MM.1S (cell line): ENCODE data around the gene HVCN1.

Experiments
- DNase-seq: peaks from one replicate; pipeline ENCODE4 v3.0.0-alpha.2; 2015
- H2AFZ ChIP-seq: fragments of 300-600 bp; sonication (generic); 2 replicates; pipeline ENCODE4 v1.6.0; 2016; ENCODE audit warnings: antibody characterized with exemption, low read length
- H3F3A ChIP-seq: fragments of 300-600 bp; sonication (generic); 2 replicates; pipeline ENCODE4 v1.6.1; 2016; ENCODE audit warnings: mild to moderate bottlenecking, antibody characterized with exemption, low read length, moderate library complexity, mixed read lengths; ENCODE audit not compliant: insufficient read depth
- H3K27ac ChIP-seq: fragments of 300-600 bp; sonication (generic); 2 replicates; pipeline ENCODE4 v1.5.1; 2016; ENCODE audit warnings: mild to moderate bottlenecking, low read length
- H3K27me3 ChIP-seq: fragments of 300-600 bp; sonication (generic); replicated peaks from 2 replicates; pipeline ENCODE4 v1.6.0; 2016; ENCODE audit warnings: low read length; ENCODE audit not compliant: insufficient read depth
- H3K36me3 ChIP-seq: fragments of 300-600 bp; sonication (generic); replicated peaks from 2 replicates; pipeline ENCODE4 v1.6.1; 2016; ENCODE audit warnings: mild to moderate bottlenecking, low read length, mixed read lengths; ENCODE audit not compliant: insufficient read depth
- H3K4me1 ChIP-seq: fragments of 300-600 bp; sonication (generic); 2 replicates; pipeline ENCODE4 v1.6.1; 2016; ENCODE audit warnings: low read length, mixed read lengths
- H3K4me2 ChIP-seq: fragments of 300-600 bp; sonication (generic); 2 replicates; pipeline ENCODE4 v1.6.0; 2016; ENCODE audit warnings: low read depth, low read length
- H3K4me3 ChIP-seq: fragments of 300-600 bp; sonication (generic); 2 replicates; pipeline ENCODE4 v1.5.1; 2016; ENCODE audit warnings: low read length, mixed read lengths
- H3K79me2 ChIP-seq: fragments of 300-600 bp; sonication (generic); 2 replicates; pipeline ENCODE4 v1.6.1; 2016; ENCODE audit warnings: mixed run types, low read length, mixed read lengths
- H3K9ac ChIP-seq: fragments of 300-600 bp; sonication (generic); 2 replicates; pipeline ENCODE4 v1.6.1; 2016; ENCODE audit warnings: low read length, mixed read lengths
- H3K9me2 ChIP-seq: fragments of 300-600 bp; sonication (generic); replicated peaks from 2 replicates; pipeline ENCODE4 v1.6.1; 2016; ENCODE audit warnings: mild to moderate bottlenecking, low read length, mixed read lengths; ENCODE audit not compliant: insufficient read depth
- H3K9me3 ChIP-seq: fragments of 300-600 bp; sonication (generic); replicated peaks from 2 replicates; pipeline ENCODE4 v1.6.1; 2016; ENCODE audit warnings: mild to moderate bottlenecking, low read length, mixed read lengths; ENCODE audit not compliant: insufficient read depth
- H4K20me1 ChIP-seq: fragments of 300-600 bp; sonication (generic); 2 replicates; pipeline ENCODE4 v1.6.1; 2016; ENCODE audit warnings: mild to moderate bottlenecking, low read length, moderate library complexity, mixed read lengths; ENCODE audit not compliant: insufficient read depth
- EZH2 ChIP-seq: fragments of 300-600 bp; sonication (generic); optimal IDR thresholded peaks from 2 replicates; pipeline ENCODE3; 2017; ENCODE audit warnings: low read depth, mild to moderate bottlenecking, antibody characterized with exemption, low read length, mixed read lengths
- EZH2phosphoT487 ChIP-seq: fragments of 300-600 bp; sonication (generic); IDR thresholded peaks from 2 replicates; pipeline ENCODE4 v1.6.1; 2018; ENCODE audit warnings: antibody characterized with exemption, low read length
- TF ChIP-seq, protein P1 (sequence below): fragments of 300-600 bp; sonication (generic); IDR thresholded peaks from 2 replicates; pipeline ENCODE4 v1.5.1; 2016; ENCODE audit warnings: antibody characterized with exemption, low read length, mixed read lengths

The HVCN1 gene

DNA sequence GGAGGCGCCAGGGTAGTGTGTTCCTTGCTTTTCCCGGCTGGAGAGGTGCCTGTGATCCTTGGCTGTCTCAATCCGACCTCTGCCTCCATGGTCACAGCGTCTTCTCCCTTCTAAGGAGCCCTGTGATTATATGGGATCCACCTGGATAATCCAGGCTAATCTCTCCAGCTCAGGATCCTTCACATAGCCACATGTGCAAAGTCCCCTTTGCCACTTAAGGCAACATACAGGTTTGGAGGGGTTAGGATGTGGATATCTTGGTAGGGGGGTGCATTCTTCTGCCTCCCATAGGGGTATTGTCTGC lies 1.2 kb upstream of the HVCN1 start:
- Histone ChIP-seq H3K79me2 (no peaks in the 10 kb centered on the region), H3K9me3 (no peaks in the 10 kb centered on the region), H4K20me1 (no peaks in the 10 kb centered on the region), H3K27me3 (no peaks in the 10 kb centered on the region), H3K36me3 (no peaks in the 10 kb centered on the region), H3K4me3 (no peak overlapping the region), H3K4me1 (no peaks in the 10 kb centered on the region), H2AFZ (no peak overlapping the region), H3K4me2 (no peak overlapping the region), H3K9me2 (no peaks in the 10 kb centered on the region), H3K9ac (no peak overlapping the region), H3K27ac (no peak overlapping the region), H3F3A (no peaks in the 10 kb centered on the region)
- TF ChIP-seq, protein P1, sequence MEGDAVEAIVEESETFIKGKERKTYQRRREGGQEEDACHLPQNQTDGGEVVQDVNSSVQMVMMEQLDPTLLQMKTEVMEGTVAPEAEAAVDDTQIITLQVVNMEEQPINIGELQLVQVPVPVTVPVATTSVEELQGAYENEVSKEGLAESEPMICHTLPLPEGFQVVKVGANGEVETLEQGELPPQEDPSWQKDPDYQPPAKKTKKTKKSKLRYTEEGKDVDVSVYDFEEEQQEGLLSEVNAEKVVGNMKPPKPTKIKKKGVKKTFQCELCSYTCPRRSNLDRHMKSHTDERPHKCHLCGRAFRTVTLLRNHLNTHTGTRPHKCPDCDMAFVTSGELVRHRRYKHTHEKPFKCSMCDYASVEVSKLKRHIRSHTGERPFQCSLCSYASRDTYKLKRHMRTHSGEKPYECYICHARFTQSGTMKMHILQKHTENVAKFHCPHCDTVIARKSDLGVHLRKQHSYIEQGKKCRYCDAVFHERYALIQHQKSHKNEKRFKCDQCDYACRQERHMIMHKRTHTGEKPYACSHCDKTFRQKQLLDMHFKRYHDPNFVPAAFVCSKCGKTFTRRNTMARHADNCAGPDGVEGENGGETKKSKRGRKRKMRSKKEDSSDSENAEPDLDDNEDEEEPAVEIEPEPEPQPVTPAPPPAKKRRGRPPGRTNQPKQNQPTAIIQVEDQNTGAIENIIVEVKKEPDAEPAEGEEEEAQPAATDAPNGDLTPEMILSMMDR = no peak
- TF ChIP-seq EZH2phosphoT487 = no peak
- no peak for TF ChIP-seq EZH2
- no peak for DNase-seq

DNA sequence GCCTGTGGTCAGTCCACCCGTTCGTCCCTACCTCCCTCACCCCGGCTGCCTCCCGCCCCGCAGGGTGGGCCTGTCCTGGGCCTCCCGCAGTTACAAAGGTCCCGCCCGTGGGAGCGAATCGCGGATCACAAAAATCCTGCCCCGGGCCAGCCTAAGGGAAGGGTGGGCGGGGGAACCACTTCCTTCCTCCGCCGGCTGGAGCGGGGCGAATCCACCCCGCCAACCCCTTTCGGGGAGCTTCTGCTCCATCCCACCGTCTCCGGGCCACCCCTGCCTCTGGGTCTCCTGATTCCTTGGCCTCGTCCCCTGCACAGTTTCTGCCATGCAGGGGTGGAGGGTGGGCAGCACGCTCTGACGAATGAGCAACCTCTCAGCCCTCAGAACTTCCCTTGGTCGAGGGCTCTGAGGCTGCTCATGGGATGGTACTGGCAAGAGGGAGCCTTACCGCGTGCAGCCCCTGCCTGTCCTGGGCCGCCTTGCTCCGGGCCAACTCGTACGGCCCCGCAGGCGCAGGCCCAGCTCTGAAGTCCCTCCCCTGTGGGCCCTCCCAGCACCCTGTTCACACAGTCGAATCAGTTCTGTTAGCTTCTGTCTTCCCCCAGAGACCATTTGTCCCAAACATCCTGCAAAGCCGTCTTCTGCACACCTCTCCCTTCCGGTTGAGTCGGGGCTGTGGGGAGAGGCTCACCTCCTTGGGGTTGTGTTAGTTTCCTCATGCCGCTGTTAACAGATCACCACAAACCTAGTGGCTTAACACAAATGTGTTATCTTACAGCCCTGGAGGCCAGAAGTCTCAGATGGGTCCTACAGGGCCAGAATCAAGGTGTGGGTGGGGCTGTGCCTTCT lies 589 bp upstream of the HVCN1 start:
- Histone ChIP-seq H3K27me3 (no peaks in the 10 kb centered on the region), H3K4me2 (no peak overlapping the region), H3K27ac (no peak overlapping the region), H3K9me3 (no peaks in the 10 kb centered on the region), H3K4me3 (no peak overlapping the region), H3K9me2 (no peaks in the 10 kb centered on the region), H3F3A (no peaks in the 10 kb centered on the region), H4K20me1 (no peaks in the 10 kb centered on the region), H2AFZ (no peak overlapping the region), H3K9ac (no peak overlapping the region), H3K36me3 (no peaks in the 10 kb centered on the region), H3K79me2 (no peaks in the 10 kb centered on the region), H3K4me1 (no peaks in the 10 kb centered on the region)
- TF ChIP-seq, protein P1 = no peak
- TF ChIP-seq EZH2phosphoT487 (no peak), EZH2 (no peak)
- DNase-seq = no peak

DNA sequence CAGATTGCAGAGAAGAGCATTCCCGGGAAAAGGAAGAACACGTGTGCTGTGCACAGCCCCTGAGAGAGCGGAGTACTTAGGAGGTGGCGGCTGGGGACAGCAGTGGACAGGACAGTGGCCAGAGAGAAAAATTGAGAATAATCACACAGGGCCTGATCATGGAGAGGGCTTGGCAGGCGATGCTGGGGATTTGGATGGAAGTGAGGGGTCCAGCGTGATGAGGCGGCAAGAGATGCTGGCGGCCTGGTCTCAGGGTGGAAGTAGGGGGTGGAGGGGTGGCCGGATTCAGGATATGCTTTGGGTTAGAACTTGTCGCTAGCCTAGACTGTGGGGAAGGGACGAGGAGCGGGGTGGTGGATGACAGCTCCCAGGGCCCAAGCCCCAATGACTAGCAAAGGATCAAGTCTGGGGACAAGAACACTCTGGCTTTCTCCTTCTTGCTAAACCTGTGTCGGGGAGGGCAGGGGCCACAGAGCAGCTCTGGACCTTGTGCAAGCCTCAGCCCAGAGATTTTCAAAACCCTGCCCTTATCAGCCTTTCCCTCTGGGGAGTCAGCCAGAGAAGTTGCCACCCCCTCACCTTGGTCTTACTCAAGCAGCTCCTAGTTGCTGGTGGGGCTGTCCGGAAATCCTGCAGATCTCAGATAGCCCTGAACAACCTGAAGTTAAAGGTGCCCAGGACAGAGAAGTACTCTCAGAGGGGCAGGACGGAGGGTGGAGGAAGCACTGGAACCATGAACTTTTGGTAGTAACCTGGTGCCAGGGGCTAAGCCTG lies 1.3 kb downstream of the HVCN1 start:
- no peaks in the 10 kb centered on the region for H3K36me3 ChIP-seq
- no peak for DNase-seq
- no peaks in the 10 kb centered on the region for H3F3A ChIP-seq
- no peak overlapping the region for H3K9ac ChIP-seq
- H3K27ac ChIP-seq = no peak overlapping the region
- no peaks in the 10 kb centered on the region for H3K4me1 ChIP-seq
- H2AFZ ChIP-seq = no peak overlapping the region
- H3K4me2 ChIP-seq = no peak overlapping the region
- no peaks in the 10 kb centered on the region for H3K9me2 ChIP-seq
- no peaks in the 10 kb centered on the region for H3K27me3 ChIP-seq
- H3K9me3 ChIP-seq = no peaks in the 10 kb centered on the region
- H3K4me3 ChIP-seq = no peak overlapping the region
- H3K79me2 ChIP-seq = no peaks in the 10 kb centered on the region
- no peaks in the 10 kb centered on the region for H4K20me1 ChIP-seq
- no peak for TF ChIP-seq EZH2
- TF ChIP-seq EZH2phosphoT487 = no peak
- TF ChIP-seq, protein P1 = no peak
